Measurements from ENCODE around the gene MCC.

Gene MCC

DNA sequence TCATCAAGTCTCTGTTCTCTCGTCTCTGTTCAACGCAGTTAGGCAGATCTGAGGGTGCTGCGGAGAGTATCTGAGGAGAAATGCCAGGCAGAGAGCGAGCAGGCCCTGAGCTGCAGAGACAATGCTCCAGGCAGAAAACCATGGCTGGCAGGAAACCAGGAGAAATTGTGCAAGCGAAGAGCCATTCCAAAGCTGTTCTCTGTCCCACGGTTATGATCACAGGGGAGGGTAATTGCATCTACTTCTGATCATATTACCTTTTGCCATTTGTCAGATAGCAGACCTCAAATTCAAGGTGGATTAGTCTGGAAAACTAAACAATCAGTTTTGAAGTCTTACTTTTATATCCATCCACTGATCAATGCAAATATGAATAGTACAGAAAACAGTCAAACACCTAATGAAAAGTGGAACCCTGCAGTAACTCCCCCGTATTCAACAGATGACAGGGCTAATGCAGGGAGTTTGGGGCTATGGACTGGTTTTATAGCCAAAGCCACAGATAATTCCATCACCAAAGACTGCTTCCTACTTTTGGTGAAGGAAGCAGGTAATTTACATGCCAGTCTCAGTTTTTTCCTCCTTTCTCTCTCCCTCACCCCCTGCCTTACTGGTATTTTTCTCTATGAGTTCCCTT is 283.6 kb downstream of the MCC start:
- Mint-ChIP-seq H3K4me3 (no peak overlapping the region), H3K27me3 (peaks cover 7% of the 10 kb centered on the region), H3K9me3 (no peaks in the 10 kb centered on the region), H3K27ac (no peak overlapping the region), H3K4me1 (no peaks in the 10 kb centered on the region), H3K36me3 (no peaks in the 10 kb centered on the region)
- ATAC-seq, result no peak

DNA sequence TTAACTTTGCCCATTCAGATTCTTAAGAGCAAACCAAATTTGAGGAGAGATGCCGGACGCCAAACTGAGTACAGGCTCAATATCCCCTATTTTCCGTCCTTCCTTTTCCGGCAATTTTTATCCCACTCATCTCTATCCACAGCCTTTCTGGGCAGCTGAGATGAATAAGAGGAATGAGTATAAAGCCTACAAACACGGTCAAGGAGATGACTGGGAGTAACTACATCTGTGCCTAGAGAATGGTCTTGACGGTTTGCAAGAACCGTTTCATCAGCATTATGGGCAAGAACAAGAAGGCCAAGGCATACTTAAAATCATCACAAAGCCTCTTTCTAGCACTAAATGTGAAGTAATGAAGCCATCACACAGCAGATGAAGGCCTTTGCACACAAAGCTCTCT is 284.3 kb downstream of the MCC start:
- no peaks in the 10 kb centered on the region for H3K9me3 Mint-ChIP-seq
- no peaks in the 10 kb centered on the region for H3K4me1 Mint-ChIP-seq
- H3K27ac Mint-ChIP-seq, result no peak overlapping the region
- H3K36me3 Mint-ChIP-seq, result no peaks in the 10 kb centered on the region
- no peak overlapping the region for H3K4me3 Mint-ChIP-seq
- H3K27me3 Mint-ChIP-seq, result peaks cover 10% of the 10 kb centered on the region
- ATAC-seq, result no peak

GRCh38 chr5:113202746-113203716 is 285.2 kb downstream of the MCC start:
- Mint-ChIP-seq H3K9me3 (no peaks in the 10 kb centered on the region), H3K36me3 (no peaks in the 10 kb centered on the region), H3K27me3 (peaks cover 14% of the 10 kb centered on the region), H3K4me1 (no peaks in the 10 kb centered on the region), H3K4me3 (no peak overlapping the region), H3K27ac (no peak overlapping the region)
- no peak for ATAC-seq

DNA sequence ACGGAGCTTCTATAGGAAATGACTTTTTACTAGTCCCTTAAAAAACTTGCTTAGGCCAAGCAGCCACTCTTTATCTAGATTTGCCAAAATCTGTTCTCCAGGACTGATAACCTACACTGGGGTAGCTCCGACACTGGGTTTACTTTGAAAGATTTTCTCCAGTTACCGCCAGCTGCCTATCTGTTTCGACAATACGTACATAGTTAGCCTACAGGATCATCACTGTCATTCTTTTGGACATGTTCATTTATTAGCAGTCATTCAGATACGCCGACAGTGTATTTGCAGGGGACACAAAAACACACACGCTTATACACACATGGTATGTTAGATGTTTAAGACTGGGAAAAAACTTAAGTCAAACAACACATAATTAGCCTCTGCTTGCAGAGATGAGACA is 286.0 kb downstream of the MCC start:
- H3K9me3 Mint-ChIP-seq, result no peaks in the 10 kb centered on the region
- peaks cover 15% of the 10 kb centered on the region for H3K27me3 Mint-ChIP-seq
- no peaks in the 10 kb centered on the region for H3K36me3 Mint-ChIP-seq

DNA sequence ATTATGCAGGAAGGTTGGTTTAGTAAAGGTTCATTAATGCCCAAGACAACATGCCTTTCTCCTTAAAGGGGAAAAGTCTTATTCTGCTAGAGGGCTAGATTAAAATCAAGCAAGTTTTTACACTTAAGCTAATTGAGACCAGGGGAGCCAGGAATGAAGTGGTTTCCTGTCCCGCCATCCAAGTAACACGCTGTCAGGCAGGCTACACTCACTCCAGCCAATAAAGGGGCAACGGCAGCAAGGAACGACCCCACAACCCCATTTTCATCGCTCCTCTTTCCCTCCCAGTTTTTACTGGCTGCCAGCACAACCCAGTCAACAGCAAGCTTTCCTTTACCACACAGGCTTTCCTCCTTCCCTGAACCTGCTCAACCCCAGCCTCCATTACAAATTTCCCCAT is 286.5 kb downstream of the MCC start:
- no peaks in the 10 kb centered on the region for H3K4me1 Mint-ChIP-seq

More for the DNA sequence above, 286.0 kb downstream of the MCC start:
- Mint-ChIP-seq H3K4me3 (no peak overlapping the region), H3K27ac (no peak overlapping the region), H3K4me1 (no peaks in the 10 kb centered on the region)
- no peak for ATAC-seq

GRCh38 chr5:113199122-113199905 is 288.9 kb downstream of the MCC start:
- no peak overlapping the region for H3K4me3 Mint-ChIP-seq
- no peaks in the 10 kb centered on the region for H3K4me1 Mint-ChIP-seq
- H3K27me3 Mint-ChIP-seq, result peaks cover 31% of the 10 kb centered on the region
- no peaks in the 10 kb centered on the region for H3K9me3 Mint-ChIP-seq
- no peak for ATAC-seq
- no peaks in the 10 kb centered on the region for H3K36me3 Mint-ChIP-seq
- no peak overlapping the region for H3K27ac Mint-ChIP-seq

More for the DNA sequence above, 286.5 kb downstream of the MCC start:
- Mint-ChIP-seq H3K27ac (no peak overlapping the region), H3K9me3 (no peaks in the 10 kb centered on the region), H3K4me3 (no peak overlapping the region), H3K27me3 (peaks cover 21% of the 10 kb centered on the region), H3K36me3 (no peaks in the 10 kb centered on the region)
- ATAC-seq, result no peak

GRCh38 chr5:113197456-113198200 is 290.6 kb downstream of the MCC start:
- no peak for ATAC-seq
- H3K36me3 Mint-ChIP-seq, result no peaks in the 10 kb centered on the region
- H3K9me3 Mint-ChIP-seq, result peaks cover 4% of the 10 kb centered on the region
- H3K27me3 Mint-ChIP-seq, result peaks cover 31% of the 10 kb centered on the region
- no peaks in the 10 kb centered on the region for H3K4me1 Mint-ChIP-seq
- H3K27ac Mint-ChIP-seq, result no peak overlapping the region
- H3K4me3 Mint-ChIP-seq, result no peak overlapping the region

- Mint-ChIP-seq H3K27ac (no peak overlapping the region), H3K9me3 (peaks cover 4% of the 10 kb centered on the region), H3K4me3 (no peak overlapping the region), H3K27me3 (peaks cover 31% of the 10 kb centered on the region), H3K36me3 (no peaks in the 10 kb centered on the region), H3K4me1 (no peaks in the 10 kb centered on the region)
- no peak for ATAC-seq
Measured at GRCh38 chr5:113195771-113196170, 292.5 kb downstream of the MCC start.

DNA sequence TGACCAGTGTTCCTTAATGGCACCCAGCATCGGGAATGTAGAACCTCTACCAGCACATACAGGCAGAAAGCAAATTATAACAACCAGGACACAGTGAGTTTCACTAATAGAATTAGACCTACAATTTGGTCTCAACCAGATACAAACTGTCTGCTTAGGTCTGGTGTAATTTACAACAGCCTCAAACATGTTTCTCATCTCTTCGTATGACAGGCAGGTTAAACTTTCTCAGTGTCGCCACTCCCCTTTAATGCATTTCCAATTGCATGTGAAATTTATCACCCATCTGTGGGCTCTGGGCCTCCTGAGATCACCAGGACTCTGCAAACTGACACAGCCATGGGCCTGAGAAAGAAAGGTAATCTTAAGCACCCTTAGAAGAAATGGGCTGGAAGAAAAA is 293.0 kb downstream of the MCC start:
- H3K27ac Mint-ChIP-seq, result no peak overlapping the region
- peaks cover 31% of the 10 kb centered on the region for H3K27me3 Mint-ChIP-seq
- H3K4me1 Mint-ChIP-seq, result no peaks in the 10 kb centered on the region
- peaks cover 4% of the 10 kb centered on the region for H3K9me3 Mint-ChIP-seq
- no peak overlapping the region for H3K4me3 Mint-ChIP-seq
- no peaks in the 10 kb centered on the region for H3K36me3 Mint-ChIP-seq
- ATAC-seq, result no peak

- Mint-ChIP-seq H3K4me3 (no peak overlapping the region), H3K36me3 (no peaks in the 10 kb centered on the region), H3K27me3 (peaks cover 28% of the 10 kb centered on the region), H3K4me1 (no peaks in the 10 kb centered on the region), H3K27ac (no peak overlapping the region), H3K9me3 (peaks cover 4% of the 10 kb centered on the region)
- ATAC-seq, result no peak
Measured at GRCh38 chr5:113194591-113194990, 293.7 kb downstream of the MCC start.

DNA sequence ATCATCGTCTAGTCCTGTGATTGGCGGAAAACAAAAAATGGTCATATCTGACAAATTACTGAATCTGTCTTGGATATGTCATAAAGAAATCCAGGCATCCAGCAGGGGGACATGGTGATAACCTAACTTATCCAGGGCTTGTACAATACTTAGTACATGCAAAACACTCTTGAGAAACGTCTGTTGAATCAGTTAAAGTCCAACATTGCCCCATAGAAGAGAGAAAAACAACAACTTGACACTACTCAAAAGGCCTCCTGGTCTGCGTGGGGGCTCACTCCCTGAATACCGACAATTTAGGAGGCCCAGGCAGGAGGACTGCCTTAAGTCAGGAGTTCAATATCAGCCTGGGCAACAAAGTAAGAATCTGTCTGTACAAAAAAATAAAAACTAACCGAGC is 294.1 kb downstream of the MCC start:
- ATAC-seq, result no peak
- Mint-ChIP-seq H3K4me1 (no peaks in the 10 kb centered on the region), H3K27ac (no peak overlapping the region), H3K27me3 (peaks cover 23% of the 10 kb centered on the region), H3K36me3 (no peaks in the 10 kb centered on the region), H3K9me3 (peaks cover 4% of the 10 kb centered on the region), H3K4me3 (no peak overlapping the region)

- Mint-ChIP-seq H3K9me3 (peaks cover 4% of the 10 kb centered on the region), H3K36me3 (no peaks in the 10 kb centered on the region), H3K27ac (no peak overlapping the region), H3K4me1 (peaks cover 4% of the 10 kb centered on the region), H3K4me3 (no peak overlapping the region), H3K27me3 (peaks cover 17% of the 10 kb centered on the region)
- ATAC-seq, result no peak
Measured at GRCh38 chr5:113193311-113193978, 294.8 kb downstream of the MCC start.

GRCh38 chr5:113192541-113192940 is 295.7 kb downstream of the MCC start:
- no peak for ATAC-seq
- H3K27ac Mint-ChIP-seq, result no peak overlapping the region
- peaks cover 17% of the 10 kb centered on the region for H3K27me3 Mint-ChIP-seq
- H3K36me3 Mint-ChIP-seq, result no peaks in the 10 kb centered on the region
- peaks cover 12% of the 10 kb centered on the region for H3K4me1 Mint-ChIP-seq
- peaks cover 4% of the 10 kb centered on the region for H3K9me3 Mint-ChIP-seq
- no peak overlapping the region for H3K4me3 Mint-ChIP-seq

- no peak for ATAC-seq
- H3K36me3 Mint-ChIP-seq, result no peaks in the 10 kb centered on the region
- peaks cover 4% of the 10 kb centered on the region for H3K9me3 Mint-ChIP-seq
- H3K27ac Mint-ChIP-seq, result no peak overlapping the region
- no peak overlapping the region for H3K4me3 Mint-ChIP-seq
- peaks cover 12% of the 10 kb centered on the region for H3K4me1 Mint-ChIP-seq
- no peaks in the 10 kb centered on the region for H3K27me3 Mint-ChIP-seq
Measured at GRCh38 chr5:113190347-113190746, 297.9 kb downstream of the MCC start.
